ENCODE data around the gene HCN1.

Gene HCN1

DNA sequence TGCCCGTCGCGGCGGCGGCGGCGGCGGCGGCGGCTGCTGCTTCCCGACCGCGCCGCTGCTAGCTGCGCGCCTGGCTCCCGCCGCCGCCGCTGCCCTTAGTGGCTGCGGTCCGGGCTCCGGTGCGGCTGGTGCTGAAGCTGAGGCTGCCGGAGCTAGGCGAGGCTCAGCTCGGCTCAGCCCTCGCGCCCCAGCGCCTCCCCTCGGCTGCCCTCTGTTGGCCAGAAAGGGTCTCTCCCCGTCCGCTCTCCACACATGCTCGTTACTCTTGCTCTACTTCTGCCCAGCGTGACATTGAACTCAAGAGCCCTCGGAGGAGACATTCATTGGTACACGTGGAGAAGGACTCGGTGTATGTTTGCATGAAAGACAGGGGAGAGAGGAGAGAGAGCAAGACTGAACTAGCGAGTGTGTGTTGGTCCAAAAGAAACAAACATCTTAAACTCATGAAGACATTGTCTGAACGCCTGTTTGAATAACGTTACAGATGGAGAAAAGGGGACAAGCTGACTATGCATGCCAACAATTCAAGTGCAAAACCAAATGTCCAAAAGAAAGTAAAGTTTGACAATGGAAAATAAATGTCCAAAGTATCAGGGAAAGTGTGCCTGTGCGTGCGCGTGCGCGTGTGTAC, at the start of gene HCN1:
Gene HCN1, minus strand, starts transcription at position 175 of the 631 bp plus-strand sequence.
- no peak for DNase-seq (ENCODE audit: low read depth)

DNA sequence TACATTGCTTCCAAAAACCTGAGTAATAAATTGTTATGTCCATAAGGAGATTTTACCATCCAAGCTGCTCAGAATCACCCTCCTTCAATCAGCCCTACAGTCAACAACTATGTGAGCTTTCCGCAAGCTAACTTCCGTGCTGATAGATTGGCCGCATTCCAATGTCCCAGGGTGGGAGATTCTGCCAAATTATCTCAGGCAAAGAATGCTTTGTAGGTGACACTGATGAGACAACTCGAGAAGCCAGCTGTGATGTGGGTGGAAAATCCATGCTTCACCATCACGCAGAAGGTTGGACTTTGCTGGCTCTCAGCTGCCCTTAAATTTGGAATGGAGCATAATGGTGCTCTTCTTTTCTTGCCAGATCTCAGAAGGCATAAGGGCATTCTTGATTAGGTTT, 44.9 kb upstream of the HCN1 start:
- DNase-seq (ENCODE audit: low read depth) = no peak

DNA sequence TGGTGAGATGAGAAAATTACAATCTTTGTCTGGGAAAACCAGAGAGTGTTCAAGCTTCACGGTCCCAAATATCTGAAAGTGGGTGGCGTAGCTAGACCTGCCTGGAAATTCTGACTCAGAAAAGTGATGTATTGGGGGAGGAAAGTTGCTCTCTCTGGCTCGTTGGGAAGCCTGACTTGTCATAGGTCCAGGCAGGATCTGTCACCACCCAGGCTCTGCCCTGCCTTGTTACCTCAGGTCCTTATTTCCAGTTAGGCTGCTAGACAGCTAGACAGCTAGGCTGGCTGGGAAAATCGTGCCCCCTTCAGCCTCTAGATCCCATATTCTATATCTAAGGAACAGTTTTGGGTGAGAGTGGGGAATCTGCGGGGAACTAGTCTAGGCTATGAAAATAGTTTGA, 41.0 kb upstream of the HCN1 start:
- DNase-seq (ENCODE audit: low read depth) = no peak

DNA sequence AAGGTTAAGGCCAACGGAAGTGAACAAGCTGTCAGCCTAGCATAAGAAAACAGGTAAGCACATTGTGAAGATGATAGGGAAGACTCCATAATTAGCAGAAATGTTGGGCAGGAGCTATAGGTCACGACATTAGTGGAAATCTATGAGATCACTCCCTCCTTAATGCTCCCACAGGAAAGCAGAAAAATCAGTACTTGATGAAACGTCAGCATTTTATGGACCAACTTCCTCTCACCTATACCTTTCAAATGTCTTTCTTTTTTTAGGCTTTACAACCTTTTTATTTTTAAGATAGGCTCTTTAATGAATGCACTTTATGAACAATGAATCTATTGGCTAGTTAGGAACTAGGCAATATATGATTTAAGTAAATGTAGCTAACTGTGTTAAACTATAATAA, 29.4 kb upstream of the HCN1 start:
- DNase-seq (ENCODE audit: low read depth) = no peak

DNA sequence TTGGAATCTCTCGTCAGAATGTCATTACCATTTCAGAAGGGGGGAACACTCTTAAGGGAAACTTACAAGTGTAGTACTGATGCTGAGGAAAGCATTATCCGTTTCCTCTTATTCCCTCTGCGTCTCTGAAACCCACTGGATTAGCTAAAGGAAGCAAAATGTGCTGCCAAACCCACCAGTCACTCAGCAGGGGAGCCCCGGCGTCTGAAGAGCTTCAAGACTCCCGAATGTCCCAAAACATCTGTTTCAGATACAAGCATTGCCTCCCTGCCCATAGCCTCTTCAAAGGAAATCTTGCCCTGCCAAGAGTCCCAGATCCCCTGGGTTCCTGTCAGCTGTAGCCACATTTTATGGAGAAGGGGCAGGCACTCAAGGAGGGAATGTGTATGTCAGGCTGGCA, 1.0 kb upstream of the HCN1 start:
- no peak for DNase-seq (ENCODE audit: low read depth)

DNA sequence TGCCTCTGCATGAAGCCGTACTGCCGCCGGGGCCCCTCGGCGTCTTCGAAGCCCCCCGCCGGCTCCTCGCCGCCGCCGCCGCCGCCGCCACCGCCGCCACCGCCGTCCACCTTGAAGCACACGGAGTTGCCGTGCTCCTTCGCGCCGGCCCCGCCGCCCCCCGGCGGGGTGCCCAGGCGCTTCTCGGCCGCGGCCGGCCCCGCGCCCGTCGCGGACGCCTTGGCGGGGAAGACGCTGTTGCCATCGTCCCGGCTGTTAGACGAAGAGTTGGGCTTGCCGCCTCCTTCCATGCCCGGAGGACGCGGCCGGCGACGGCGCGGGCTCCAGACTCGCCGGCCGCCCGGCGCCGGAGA, 400 bp downstream of the HCN1 start:
- DNase-seq (ENCODE audit: low read depth) = no peak

DNA sequence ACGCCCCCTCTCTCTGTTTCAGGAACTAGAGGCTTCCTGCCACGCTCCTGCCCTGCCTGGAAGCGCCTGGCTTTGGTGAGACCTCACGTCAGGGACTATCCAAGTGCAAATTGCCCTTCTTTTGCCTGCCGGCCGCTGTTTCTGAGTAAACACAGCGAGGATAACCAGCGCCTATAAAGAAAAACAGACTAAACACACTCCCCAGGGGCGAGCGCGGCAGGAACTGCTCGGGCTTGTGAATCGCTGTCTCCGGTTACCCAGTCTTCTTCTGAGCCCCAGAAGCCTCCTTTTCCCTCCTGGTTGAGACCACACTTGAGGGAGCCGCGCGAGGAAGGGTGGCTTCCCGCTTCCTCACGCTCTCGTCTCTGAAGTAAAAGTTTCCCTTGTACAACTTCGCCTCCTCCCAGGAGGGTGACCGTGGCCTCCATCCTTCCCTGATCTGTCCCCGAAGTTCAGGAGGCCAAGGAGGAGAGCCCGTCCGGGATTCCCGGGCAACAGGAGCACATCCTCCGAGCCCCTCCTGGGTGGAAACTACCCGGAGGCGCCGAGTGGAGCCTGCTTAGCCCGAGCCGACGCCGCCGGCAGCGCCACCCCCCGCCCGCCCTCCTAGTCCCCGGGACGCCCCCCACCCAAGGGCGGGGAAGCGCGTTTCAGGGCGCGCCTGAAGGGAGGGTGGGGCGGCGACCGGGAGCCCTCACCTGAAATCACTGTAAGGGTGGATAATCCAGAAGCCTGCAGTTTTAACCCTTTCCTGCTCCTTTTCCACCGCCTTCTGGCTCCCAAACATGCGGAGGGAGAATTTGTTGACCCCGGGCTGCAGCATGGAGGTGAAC, 993 bp downstream of the HCN1 start:
- no peak for DNase-seq (ENCODE audit: low read depth)

DNA sequence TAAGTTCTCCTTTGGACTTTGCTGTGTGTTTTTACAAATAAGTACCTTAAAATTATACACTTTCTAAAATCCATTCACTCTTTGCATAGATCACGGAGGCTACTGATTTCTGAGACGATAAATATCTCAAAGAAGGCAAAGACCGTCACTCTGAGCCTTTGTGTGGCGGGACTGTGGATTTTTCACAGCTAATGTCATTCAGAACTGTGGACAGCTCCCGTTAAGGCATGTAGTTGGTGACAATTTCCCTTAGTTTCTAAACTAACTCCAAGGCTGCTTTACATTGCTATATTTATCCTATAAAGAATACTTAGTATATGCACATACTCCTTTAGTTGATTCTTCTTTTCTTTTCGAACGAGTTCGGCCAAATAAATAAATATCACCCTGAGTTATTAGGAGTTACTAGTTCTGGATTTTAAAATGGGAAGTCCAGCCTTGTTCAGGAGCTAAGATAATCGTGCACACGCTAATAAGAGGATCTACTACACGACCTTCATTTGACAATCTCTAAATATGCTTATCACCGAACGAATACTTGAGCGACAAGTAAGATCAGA, 1.8 kb downstream of the HCN1 start:
- no peak for DNase-seq (ENCODE audit: low read depth)

DNA sequence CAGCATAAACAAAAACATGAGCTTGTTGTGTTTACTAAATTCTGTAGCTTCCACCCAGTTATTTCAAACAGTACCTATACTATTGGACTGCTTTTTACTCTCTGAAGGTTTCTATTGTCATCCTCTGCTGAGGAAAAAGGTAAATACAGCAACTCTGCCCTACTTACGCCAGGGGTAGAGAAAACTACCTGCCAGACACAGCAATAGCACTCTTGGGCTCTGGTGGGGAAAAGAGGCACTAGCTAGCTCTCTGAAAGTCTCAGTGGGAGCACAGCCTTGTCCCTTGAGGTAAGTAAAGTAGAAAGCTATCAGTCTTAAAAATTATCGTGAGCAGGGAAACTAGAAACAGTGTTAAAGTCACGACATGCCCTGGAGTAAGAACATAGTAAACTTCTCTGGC, 3.7 kb downstream of the HCN1 start:
- no peak for DNase-seq (ENCODE audit: low read depth)

DNA sequence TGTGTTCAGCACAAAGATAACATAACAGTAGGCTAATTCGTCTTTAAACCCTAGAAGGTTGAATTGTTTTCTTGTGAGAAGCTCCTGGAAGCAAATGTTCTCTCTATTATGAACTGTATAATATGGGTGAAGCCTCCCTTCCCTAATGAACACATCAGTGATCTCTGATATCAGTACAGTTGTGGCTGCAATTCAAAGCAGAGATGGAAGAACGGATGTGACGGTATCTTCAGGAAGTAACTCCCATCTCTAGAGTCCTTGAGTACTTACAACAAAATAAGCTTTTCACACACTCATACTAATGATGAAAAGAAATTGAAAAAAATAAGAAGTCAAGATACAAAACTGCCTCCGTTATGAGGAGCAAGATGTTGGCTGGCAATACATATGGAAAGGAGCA, 4.5 kb downstream of the HCN1 start:
- no peak for DNase-seq (ENCODE audit: low read depth)

DNA sequence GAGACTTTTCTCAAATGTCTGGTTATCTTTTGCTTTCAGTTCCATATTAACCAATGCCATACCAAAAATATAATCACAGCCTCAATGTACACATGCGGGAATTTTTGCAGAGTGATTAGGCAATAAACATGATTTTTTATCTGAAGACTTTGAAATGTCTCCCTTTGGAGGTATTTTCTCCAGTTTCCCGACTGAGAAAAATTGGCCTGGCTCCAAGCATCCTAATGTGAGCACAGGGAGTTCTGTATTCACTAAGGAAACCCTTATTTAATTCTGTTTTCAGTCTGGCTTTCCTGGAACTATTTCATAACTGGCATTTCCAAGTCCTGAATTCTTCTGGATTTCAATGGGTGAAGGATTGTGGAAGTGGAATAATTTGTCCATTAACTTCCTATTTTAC, 8.5 kb downstream of the HCN1 start:
- no peak for DNase-seq (ENCODE audit: low read depth)

DNA sequence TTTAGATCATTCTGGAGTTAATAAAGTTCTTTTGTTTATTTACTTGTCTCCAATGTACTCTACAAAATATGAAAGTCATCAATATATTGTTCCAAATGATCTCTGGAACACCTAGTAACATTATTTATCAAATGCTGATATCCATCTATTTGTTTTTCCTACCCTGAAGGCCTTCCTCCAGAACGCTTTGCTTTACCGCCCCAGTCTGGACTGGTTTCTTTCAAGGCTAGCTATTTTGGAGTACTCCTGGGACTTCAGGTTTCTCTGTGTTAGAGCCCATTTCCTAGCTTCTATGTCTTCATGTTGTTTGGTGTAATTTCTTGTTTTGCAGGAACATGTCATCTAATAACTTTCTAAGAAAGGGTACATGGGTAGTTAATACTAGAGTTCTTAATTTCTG, 9.6 kb downstream of the HCN1 start:
- DNase-seq (ENCODE audit: low read depth) = no peak

DNA sequence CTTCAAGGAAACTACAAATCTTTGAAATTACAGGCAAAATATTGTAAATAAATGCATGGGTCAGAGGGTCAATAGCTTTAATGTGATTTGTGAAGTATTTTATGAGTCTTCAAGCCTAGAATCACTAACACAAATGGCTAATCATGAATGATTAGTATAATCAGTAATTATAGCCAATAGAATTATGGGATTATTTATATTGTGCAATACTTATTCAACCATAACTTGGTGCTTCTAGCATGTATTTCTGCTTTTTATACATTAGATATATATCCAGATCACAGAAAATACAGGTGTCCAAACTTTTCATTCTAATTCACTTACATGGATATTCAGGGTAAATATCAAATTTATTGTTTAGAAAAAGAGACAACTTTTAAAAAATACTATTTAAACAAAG, 12.1 kb downstream of the HCN1 start:
- no peak for DNase-seq (ENCODE audit: low read depth)

DNA sequence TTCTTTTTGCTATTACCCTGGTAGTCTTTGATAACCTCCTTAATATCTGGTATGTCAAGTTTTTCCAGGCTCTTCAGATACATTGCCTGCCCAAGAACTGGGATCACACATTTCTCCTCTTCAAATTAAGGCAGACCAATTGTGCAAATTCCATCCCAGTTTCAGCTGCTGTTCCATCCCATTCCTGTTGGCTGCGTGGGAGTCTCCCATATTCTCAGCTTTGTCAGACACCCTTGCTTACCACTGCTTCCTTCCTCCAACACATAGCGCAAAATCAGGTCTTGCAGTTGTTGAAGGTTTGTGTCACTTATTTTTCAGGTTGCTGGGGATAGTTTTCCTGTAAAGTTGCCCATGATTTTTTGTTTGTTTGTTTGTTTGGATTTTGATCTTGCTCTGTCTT, 15.2 kb downstream of the HCN1 start:
- DNase-seq (ENCODE audit: low read depth) = no peak

DNA sequence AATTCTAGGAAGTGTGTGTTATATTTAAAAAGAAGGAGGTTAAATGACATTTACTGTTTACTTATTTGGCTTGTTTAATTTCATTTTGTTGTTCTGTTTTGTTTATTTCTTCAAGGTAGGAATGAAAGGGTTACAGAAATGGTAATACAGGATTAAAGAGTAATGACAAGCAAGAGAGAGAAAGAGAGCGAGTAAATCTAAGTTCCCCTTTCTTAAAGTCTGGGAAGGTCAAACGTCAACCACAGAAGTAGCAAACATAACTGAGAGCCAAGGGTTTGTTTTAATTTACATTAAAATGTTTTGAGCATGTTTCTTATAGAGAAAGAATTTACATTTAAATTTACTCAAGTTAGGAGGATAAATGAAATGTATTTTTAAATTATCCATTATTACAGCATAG, 18.7 kb downstream of the HCN1 start:
- no peak for DNase-seq (ENCODE audit: low read depth)

DNA sequence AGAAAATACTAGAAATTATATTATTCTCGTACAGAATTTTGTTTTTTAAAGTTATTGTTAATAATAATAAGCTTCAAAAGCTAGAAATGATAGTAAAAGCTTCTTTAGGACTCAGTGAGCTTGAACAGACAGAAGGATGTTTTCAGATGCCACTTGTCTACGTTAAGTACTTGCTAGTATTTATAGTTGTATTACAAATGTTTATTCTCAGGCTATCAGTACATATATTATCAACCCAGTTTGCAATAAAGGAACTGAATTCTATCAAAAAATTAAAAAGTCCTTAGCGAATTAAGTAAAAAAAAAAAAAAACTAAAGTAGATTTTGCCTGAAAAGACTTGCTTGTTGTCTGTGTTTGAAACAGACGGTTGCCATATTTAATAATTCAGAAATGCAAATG, 23.9 kb downstream of the HCN1 start:
- no peak for DNase-seq (ENCODE audit: low read depth)

DNA sequence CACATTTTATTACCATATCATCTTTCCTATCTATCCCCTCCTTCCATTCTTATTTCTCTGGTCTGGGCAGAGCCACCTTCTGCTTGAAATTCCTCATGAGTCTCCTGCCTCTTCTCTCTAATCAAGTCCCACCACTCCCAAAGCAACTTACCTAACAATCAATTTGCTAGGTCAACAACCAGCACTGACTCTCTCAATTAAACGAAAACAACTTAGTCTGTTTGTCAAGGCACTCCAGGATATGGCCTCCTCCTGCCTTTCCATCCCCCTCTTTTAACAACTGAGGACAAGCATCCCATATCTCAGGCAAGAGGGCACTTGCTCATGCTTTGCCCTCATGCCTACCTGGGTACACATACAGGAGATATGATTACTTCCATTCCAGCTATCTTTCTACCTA, 47.4 kb downstream of the HCN1 start:
- DNase-seq (ENCODE audit: low read depth) = no peak

DNA sequence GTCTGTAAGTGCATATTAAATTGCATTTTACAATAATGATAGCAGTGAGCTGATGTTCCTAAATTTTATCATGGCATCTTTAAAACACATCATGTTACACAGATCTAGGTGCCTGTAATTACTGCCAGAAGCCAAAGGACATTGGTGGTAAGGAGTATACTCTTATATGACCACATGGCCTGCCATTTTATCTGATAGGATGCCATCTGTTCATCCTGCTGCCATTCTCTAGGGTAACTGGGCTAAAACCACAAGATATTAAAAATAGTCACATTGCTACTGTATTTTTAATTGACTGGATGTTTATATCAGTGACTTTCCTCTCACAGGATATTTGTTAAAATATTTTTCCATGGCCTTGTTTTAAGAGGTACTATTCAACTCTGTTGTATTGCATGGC, 53.1 kb downstream of the HCN1 start:
- no peak for DNase-seq (ENCODE audit: low read depth)

DNA sequence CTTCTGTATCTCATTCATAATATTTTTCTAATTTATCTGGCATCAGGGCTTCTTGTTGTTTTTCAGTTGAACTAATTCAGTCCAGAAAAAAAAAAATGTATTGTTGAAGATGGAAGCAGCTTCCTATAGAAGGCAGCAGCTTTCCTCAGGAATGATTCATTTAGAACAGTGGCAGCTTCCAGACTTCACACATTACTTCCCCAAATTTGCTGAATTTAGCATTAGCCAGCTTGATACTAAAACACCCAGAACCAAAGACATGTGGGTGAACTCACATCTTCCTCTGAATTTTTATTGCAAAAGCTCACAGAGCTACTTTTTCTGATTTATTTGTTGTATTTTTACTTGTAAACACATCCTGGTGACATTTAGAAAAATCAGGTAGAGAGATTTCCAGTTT, 53.8 kb downstream of the HCN1 start:
- DNase-seq (ENCODE audit: low read depth) = no peak

DNA sequence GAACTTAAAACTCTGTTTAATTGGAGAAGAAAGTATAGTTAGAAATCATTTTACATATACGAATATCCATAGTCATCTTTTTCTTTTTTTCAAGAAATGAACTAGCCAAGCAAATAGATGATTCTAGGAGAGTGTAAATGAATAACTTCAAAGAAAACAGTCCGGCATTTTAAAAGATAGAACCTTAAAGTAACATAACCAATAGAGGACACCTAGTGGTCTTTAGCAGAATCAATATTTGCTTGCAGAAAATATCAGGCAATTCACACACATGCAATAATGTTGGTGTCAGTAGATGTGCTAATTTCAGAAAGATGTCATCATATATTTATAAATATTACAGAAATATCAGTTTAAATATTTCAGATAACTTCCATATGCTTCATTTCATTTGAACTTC, 57.1 kb downstream of the HCN1 start:
- no peak for DNase-seq (ENCODE audit: low read depth)

DNA sequence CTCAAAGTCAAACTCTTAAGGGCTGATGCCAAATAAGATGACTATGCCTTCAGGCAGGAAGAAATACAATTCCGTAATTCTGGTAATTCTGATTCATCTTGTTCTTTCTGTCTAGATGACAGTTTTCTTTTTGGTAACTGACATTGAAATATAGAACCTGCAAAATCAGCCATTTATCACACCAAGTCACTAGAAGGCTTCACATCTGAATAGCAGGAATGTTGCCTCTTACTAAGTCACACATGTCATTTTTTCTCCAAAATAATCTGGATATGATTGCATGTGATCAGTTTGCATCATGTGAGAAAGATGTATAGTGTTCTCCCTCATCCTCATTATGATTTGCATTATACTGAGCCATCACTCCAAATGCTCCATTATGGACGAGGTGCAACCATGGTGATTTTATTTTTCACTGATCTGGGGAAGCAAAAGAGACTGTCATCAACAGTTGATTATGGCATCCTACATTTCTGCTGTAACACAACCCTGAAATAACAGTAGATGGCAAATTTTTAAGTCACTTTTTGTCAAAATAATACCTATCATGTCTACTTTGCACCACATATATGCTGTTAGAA, 69.0 kb downstream of the HCN1 start:
- no peak for DNase-seq (ENCODE audit: low read depth)

DNA sequence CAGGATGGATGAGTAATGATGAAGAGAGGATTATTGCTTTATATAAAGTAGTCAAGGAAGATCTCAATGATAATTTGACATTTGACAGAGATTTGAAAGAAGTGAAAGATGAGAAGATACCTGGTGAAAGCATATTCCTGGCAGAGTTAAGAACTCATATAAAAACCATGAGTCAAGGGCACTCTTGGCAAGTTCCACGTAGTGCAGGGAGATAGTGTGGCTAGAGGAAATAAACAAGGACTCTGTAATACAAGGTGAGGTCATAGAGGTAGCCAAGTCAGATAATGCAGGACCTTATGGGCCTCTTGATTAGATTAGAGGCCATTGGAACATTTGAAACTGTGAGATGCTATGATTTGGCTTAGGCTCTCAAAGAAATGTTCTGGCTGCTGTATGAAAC, 72.3 kb downstream of the HCN1 start:
- DNase-seq (ENCODE audit: low read depth) = no peak

DNA sequence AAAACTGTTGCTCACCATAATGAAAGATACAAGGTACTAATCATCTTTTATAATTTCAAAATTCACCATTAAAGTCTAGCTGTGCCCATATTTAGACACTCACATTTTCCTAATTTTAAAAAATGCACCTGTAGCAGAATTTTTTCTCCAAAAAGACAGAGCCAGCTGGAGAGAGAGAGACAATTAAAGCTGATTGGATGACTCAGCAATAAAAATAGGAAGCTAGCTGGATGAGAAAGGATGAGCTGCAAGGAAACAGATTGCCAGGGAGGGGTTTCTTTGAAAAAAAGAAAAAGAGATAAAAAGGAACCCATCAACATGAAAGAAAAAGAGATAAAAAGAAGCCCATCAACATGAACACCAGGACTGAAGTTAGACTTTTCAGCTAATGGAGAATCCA, 73.8 kb downstream of the HCN1 start:
- DNase-seq (ENCODE audit: low read depth) = no peak
